GM18858 (cell line): Measurements from ENCODE around the gene CARD18.

ENCODE experiments used
- ATAC-seq: cut with Tn5 transposase; IDR thresholded peaks from one replicate; pipeline ENCODE4 v1.9.1; 2021; ENCODE audit not compliant: unreplicated experiment

The CARD18 gene

GRCh38 chr11:105139669-105140068 is at the start of gene CARD18:
CARD18 (minus strand) TSS chr11:105139769; CDS start chr11:105139726, 43 bp downstream.
- ATAC-seq, result no peak

- ATAC-seq, result no peak
Measured at GRCh38 chr11:105183987-105184386, 44.4 kb upstream of the CARD18 start.

GRCh38 chr11:105183426-105183825 is 43.9 kb upstream of the CARD18 start:
- ATAC-seq, result no peak

GRCh38 chr11:105181521-105181920 is 42.0 kb upstream of the CARD18 start:
- ATAC-seq, result no peak

- no peak for ATAC-seq
Measured at GRCh38 chr11:105181100-105181499, 41.5 kb upstream of the CARD18 start.

GRCh38 chr11:105179542-105180278 is 40.1 kb upstream of the CARD18 start:
- ATAC-seq, result no peak

GRCh38 chr11:105177658-105178057 is 38.1 kb upstream of the CARD18 start:
- ATAC-seq, result no peak

- ATAC-seq, result no peak
Measured at GRCh38 chr11:105168457-105168856, 28.9 kb upstream of the CARD18 start.

- ATAC-seq, result no peak
Measured at GRCh38 chr11:105167244-105167643, 27.7 kb upstream of the CARD18 start.

GRCh38 chr11:105164208-105164607 is 24.6 kb upstream of the CARD18 start:
- no peak for ATAC-seq

GRCh38 chr11:105162506-105162905 is 22.9 kb upstream of the CARD18 start:
- ATAC-seq, result no peak

- ATAC-seq, result no peak
Measured at GRCh38 chr11:105158436-105158835, 18.9 kb upstream of the CARD18 start.

GRCh38 chr11:105156720-105157119 is 17.2 kb upstream of the CARD18 start:
- no peak for ATAC-seq

- no peak for ATAC-seq
Measured at GRCh38 chr11:105156231-105156630, 16.7 kb upstream of the CARD18 start.

GRCh38 chr11:105155679-105156078 is 16.1 kb upstream of the CARD18 start:
- ATAC-seq, result no peak

GRCh38 chr11:105153392-105153791 is 13.8 kb upstream of the CARD18 start:
- no peak for ATAC-seq

GRCh38 chr11:105152560-105152959 is 13.0 kb upstream of the CARD18 start:
- no peak for ATAC-seq

GRCh38 chr11:105152021-105152512 is 12.5 kb upstream of the CARD18 start:
- ATAC-seq, result no peak

- ATAC-seq, result no peak
Measured at GRCh38 chr11:105149477-105149876, 9.9 kb upstream of the CARD18 start.

- ATAC-seq, result no peak
Measured at GRCh38 chr11:105148241-105148640, 8.7 kb upstream of the CARD18 start.

- ATAC-seq, result no peak
Measured at GRCh38 chr11:105144887-105145286, 5.3 kb upstream of the CARD18 start.

GRCh38 chr11:105142167-105142566 is 2.6 kb upstream of the CARD18 start:
- no peak for ATAC-seq

- ATAC-seq, result no peak
Measured at GRCh38 chr11:105137286-105137685, 2.3 kb downstream of the CARD18 start.
